ENCODE results near the gene MDM4.
"Not testable (repeated sequence)": the region's sequence is repeated elsewhere in the genome, so short reads cannot be mapped to it uniquely, and the experiment has no call there.

Gene MDM4

GRCh38 chr1:204502241-204502640, 14.0 kb upstream of the MDM4 start:
- peaks cover 31% of the 10 kb centered on the region for H3K4me1 Mint-ChIP-seq (ENCODE audit: low read depth)
- H3K4me3 Mint-ChIP-seq, result no peak overlapping the region
- no peaks in the 10 kb centered on the region for H3K27me3 Mint-ChIP-seq
- H3K9me3 Mint-ChIP-seq (ENCODE audit: low read depth), result no peaks in the 10 kb centered on the region
- no peaks in the 10 kb centered on the region for H3K36me3 Mint-ChIP-seq
- H3K27ac Mint-ChIP-seq, result no peak overlapping the region

DNA sequence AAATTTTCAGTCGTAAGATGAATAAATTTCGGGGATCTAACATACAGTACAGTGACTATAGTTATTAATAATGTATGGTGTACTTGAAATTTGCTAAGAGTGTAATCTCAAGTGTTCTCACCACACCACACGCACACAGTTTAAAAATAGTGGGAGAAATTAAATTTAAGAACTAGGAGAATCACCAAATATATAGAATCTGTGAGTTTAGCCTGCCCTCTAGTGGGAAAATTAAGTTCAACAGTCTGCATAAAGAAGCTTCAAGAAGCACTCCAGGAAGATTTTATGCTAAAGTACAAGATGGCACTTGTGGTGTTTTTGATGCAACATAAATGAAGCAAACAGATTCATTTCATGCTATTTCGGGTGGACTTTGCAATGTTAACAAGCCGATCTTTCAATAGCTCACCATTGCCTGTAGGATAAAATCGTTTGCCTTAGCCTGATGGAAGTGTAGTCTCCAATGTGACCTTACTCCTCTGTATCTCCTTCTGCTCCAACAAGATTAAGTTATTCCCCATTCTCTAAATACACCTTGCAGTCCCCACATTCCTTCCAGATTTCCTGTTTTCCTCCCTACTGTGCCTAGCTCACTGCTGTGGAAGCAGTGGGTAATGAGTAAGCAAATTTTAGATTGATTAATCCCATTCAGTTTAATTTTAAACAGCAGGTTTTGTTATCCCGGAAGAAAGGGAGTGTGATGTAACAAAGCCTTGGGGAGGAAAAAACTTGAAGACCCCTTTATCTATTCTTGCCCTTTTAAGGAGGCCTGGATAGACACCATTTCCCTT, 12.9 kb upstream of the MDM4 start:
- Mint-ChIP-seq H3K4me1 (ENCODE audit: low read depth) (peaks cover 38% of the 10 kb centered on the region), H3K36me3 (no peaks in the 10 kb centered on the region), H3K27me3 (no peaks in the 10 kb centered on the region), H3K4me3 (peak overlapping the region; percentile 15), H3K9me3 (ENCODE audit: low read depth) (no peaks in the 10 kb centered on the region), H3K27ac (peak overlapping the region; percentile 4)

DNA sequence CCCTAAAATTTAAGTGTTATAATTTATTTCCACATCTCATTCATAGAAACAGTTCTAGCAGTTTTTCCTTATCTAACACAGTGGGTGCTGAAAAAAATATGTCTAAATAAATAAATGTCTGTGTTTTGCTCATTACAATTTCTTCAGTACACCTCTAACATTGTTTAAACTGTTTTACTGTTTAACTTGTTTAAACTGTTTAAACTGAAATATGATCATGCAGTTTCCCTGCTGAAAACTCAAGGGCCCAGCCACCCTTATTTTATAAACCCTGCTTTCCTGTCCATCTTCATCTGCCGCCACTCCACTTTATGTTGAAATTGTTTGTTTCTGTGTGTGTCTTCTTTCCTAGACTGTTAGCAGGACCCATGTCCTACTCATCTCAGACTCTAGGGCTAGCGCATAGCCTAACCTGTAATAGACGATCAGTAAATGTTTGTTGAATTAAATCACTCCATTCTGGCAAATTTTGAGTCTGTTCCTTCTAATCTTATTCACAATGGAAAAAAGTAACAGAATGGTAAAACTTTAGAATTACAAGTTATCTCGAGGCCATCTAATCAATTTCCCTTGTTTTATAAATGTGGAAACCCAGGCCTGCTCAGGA, 12.2 kb upstream of the MDM4 start:
- Mint-ChIP-seq H3K9me3 (ENCODE audit: low read depth) (no peaks in the 10 kb centered on the region), H3K27me3 (no peaks in the 10 kb centered on the region), H3K27ac (no peak overlapping the region), H3K36me3 (no peaks in the 10 kb centered on the region), H3K4me3 (no peak overlapping the region), H3K4me1 (ENCODE audit: low read depth) (peaks cover 35% of the 10 kb centered on the region)

GRCh38 chr1:204505674-204506200, 10.5 kb upstream of the MDM4 start:
- H3K27ac Mint-ChIP-seq, result peak overlapping the region; percentile 96
- H3K4me3 Mint-ChIP-seq, result peak overlapping the region; percentile 89
- peaks cover 30% of the 10 kb centered on the region for H3K4me1 Mint-ChIP-seq (ENCODE audit: low read depth)
- no peaks in the 10 kb centered on the region for H3K36me3 Mint-ChIP-seq
- no peaks in the 10 kb centered on the region for H3K27me3 Mint-ChIP-seq
- no peaks in the 10 kb centered on the region for H3K9me3 Mint-ChIP-seq (ENCODE audit: low read depth)

DNA sequence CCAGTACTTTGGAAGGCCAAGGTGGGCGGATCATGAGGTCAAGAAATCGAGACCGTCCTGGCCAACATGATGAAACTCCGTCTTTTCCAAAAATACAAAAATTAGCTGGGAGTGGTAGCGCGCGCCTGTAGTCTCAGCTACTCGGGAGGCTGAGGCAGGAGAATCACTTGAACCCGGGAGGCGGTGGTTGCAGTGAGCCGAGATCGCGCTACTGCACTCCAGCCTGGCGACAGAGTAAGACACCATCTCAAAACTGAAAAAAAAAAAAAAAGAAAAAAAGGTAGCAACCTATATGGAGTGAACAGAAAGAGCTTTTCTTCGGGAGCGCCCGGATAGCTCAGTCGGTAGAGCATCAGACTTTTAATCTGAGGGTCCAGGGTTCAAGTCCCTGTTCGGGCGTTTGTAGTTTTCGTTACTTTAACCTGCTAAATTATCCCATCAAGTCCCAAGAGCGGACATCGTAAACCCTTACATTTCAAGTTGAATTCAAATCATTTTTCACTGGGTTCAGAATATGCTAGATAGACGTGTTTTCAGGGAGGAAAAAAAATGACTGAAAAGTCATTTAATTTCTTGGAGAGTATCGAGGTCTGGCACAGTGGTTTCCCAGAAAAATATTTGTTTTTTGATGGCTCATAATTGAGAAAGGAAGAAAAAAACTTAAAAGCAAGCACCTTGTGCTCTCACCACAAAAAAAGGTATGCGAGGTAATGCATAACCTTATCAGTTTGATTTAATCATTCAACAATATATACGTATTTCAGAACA, 9.8 kb upstream of the MDM4 start:
- no peaks in the 10 kb centered on the region for H3K9me3 Mint-ChIP-seq (ENCODE audit: low read depth)
- H3K36me3 Mint-ChIP-seq, result no peaks in the 10 kb centered on the region
- no peaks in the 10 kb centered on the region for H3K27me3 Mint-ChIP-seq
- H3K4me3 Mint-ChIP-seq, result peak overlapping the region; percentile 89
- H3K27ac Mint-ChIP-seq, result peak overlapping the region; percentile 96
- peaks cover 36% of the 10 kb centered on the region for H3K4me1 Mint-ChIP-seq (ENCODE audit: low read depth)

DNA sequence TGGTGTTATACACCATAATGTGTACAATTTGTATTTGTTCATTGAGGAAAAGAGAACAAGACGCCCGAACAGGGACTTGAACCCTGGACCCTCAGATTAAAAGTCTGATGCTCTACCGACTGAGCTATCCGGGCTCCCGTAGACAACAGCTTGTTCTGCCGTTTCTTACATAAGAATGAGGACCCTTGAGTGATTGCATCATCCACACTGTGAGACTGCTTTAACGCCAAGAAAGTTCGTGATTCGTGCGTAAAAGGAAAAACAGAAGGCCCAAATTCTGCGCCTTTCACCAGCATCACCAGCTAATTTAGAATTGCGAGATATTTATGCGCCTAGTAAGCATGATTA, 9.3 kb upstream of the MDM4 start:
- no peaks in the 10 kb centered on the region for H3K9me3 Mint-ChIP-seq (ENCODE audit: low read depth)
- peak overlapping the region; percentile 89 for H3K4me3 Mint-ChIP-seq
- peaks cover 38% of the 10 kb centered on the region for H3K4me1 Mint-ChIP-seq (ENCODE audit: low read depth)

DNA sequence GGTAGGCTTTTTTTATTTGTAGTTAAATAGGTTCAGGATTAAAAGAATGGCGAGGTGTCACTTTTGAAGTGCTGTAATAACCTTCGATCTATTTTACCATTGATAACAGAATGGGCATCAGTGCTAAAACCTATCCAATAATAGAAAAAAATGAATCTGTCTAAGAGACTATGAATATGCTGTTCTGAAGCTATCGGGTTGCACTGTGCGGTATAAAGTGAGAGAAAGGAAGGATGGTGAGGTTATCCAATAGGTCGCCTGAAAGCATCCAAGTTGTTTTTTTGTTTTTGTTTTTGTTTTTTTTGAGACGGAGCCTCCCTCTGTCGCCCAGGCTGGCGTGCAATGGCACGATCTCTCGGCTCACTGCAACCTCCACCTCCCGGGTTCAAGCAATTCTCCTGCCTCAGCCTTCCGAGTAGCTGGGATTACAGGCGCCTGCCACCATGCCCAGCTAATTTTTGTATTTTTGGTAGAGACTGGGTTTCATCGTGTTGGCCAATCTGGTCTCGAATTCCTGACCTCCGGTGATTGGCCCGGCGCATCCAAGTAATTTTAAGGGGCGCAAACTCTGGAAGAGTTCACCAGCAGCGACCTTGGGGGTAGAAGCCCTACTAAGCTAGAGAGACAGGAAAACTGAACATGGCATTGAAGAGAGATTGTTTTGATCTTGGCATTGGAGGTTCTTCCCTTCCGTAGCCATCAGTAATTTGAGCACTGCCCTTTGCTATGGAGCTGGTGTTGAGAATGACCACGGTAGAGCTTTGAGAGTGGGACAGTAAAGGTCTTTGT, 8.7 kb upstream of the MDM4 start:
- Mint-ChIP-seq H3K9me3 (ENCODE audit: low read depth) (no peaks in the 10 kb centered on the region), H3K4me3 (peak overlapping the region; percentile 89), H3K27me3 (no peaks in the 10 kb centered on the region), H3K4me1 (ENCODE audit: low read depth) (peaks cover 43% of the 10 kb centered on the region), H3K36me3 (no peaks in the 10 kb centered on the region), H3K27ac (peak overlapping the region; percentile 96)

More for the DNA sequence above, 9.3 kb upstream of the MDM4 start:
- H3K36me3 Mint-ChIP-seq, result no peaks in the 10 kb centered on the region
- H3K27ac Mint-ChIP-seq, result peak overlapping the region; percentile 96
- H3K27me3 Mint-ChIP-seq, result no peaks in the 10 kb centered on the region

DNA sequence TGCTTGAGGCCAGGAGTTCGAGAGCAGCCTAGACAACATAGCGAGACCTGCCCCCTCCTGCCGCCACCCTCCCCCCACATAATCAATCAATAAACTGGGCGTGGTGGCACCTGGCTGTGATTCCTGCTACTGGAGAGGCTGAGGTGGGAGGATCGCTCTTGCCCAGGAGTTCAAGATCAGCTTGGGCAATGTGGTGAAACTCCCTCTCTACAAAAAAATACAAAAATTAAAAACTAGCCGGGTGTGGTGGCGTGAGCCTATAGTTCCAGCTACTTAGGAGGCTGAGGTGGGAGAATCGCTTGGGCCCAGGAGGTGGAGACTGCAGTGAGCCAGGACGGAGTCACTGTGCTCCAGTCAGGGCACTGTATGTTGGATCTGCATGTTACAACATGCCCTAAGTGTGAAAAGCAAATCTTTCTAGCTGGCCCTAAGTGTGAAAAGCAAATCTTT, 7.0 kb upstream of the MDM4 start:
- no peak overlapping the region for H3K4me3 Mint-ChIP-seq
- H3K27ac Mint-ChIP-seq, result no peak overlapping the region
- H3K9me3 Mint-ChIP-seq (ENCODE audit: low read depth), result no peaks in the 10 kb centered on the region
- H3K4me1 Mint-ChIP-seq (ENCODE audit: low read depth), result peaks cover 47% of the 10 kb centered on the region
- H3K36me3 Mint-ChIP-seq, result no peaks in the 10 kb centered on the region
- H3K27me3 Mint-ChIP-seq, result no peaks in the 10 kb centered on the region

DNA sequence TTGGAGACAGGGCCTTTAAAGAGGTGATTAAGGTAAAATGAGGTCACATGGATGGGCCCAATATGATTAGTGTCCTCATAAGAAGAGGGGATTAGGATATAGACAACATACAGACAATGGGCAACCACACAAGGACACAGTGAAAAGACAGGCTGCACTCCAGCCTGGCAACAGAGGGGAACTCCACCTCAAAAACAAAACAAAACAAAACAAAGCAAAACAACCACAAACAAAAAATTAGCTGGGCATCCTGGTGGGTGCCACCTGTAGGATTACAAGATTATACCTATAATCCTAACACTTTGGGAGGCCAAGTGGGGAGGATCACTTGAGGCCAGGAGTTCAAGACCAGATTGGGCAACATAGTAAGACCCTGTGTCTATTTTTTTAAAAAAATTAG, 4.8 kb upstream of the MDM4 start:
- H3K9me3 Mint-ChIP-seq (ENCODE audit: low read depth), result no peaks in the 10 kb centered on the region
- no peak overlapping the region for H3K4me3 Mint-ChIP-seq
- H3K36me3 Mint-ChIP-seq, result no peaks in the 10 kb centered on the region
- H3K27ac Mint-ChIP-seq, result no peak overlapping the region
- no peaks in the 10 kb centered on the region for H3K27me3 Mint-ChIP-seq
- peaks cover 44% of the 10 kb centered on the region for H3K4me1 Mint-ChIP-seq (ENCODE audit: low read depth)

DNA sequence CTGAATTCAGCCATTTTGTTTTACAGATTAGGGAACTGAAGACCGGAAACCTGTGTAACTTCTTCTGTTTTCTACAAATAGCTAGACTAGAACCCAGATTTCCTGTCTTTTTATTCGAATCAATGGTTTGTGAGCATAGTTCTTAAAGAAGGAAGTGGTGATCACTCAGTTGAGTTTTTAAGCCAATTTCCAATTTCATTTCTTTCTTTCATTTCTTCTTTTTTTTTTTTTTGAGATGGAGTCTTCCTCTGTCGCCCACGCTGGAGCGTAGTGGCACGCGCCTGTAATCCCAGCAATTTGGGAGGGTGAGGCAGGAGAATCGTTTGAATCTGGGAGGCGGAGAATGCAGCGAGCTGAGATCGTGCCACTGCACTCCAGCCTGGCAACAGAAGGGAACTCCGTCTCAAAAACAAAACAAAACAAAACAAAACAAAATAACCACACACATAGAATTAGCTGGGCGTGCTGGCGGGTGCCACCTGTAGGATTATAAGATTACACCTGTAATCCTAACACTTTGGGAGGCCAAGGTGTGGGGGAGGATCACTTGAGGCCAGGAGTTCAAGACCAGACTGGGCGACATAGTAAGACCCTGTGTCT, 3.0 kb upstream of the MDM4 start:
- H3K4me1 Mint-ChIP-seq (ENCODE audit: low read depth), result peaks cover 34% of the 10 kb centered on the region
- H3K9me3 Mint-ChIP-seq (ENCODE audit: low read depth), result no peaks in the 10 kb centered on the region
- peaks cover 2% of the 10 kb centered on the region for H3K36me3 Mint-ChIP-seq
- peak overlapping the region; percentile 87 for H3K4me3 Mint-ChIP-seq
- peak overlapping the region; percentile 96 for H3K27ac Mint-ChIP-seq
- no peaks in the 10 kb centered on the region for H3K27me3 Mint-ChIP-seq

DNA sequence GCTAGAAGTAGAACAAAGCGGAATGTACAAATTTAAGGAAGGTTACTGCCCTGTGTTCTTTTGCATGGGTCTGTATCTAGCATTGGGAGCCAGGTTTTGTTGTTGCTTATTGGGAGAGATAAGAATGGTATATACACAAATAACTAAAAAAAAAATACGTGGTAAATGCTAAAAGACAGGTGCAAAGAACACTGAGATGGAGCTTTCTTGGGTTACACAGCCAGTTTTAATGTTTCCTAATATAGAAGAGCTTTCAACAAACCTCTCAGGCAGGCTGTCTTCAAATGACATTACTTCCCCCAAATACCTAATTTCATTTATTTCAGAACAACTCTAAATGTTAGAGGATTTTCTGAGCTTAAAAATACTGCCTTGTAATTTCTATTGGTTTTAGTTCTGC, 1.4 kb upstream of the MDM4 start:
- no peaks in the 10 kb centered on the region for H3K27me3 Mint-ChIP-seq
- peak overlapping the region; percentile 27 for H3K4me3 Mint-ChIP-seq
- no peaks in the 10 kb centered on the region for H3K9me3 Mint-ChIP-seq (ENCODE audit: low read depth)
- peaks cover 50% of the 10 kb centered on the region for H3K4me1 Mint-ChIP-seq (ENCODE audit: low read depth)
- H3K36me3 Mint-ChIP-seq, result peaks cover 6% of the 10 kb centered on the region
- peak overlapping the region; percentile 72 for H3K27ac Mint-ChIP-seq

GRCh38 chr1:204517382-204517781, 1.2 kb downstream of the MDM4 start:
- not testable (repeated sequence) for H3K27me3 Mint-ChIP-seq; H3K36me3 Mint-ChIP-seq; H3K27ac Mint-ChIP-seq; H3K4me3 Mint-ChIP-seq; H3K9me3 Mint-ChIP-seq (ENCODE audit: low read depth)
- H3K4me1 Mint-ChIP-seq (ENCODE audit: low read depth), result peaks cover 59% of the 10 kb centered on the region

DNA sequence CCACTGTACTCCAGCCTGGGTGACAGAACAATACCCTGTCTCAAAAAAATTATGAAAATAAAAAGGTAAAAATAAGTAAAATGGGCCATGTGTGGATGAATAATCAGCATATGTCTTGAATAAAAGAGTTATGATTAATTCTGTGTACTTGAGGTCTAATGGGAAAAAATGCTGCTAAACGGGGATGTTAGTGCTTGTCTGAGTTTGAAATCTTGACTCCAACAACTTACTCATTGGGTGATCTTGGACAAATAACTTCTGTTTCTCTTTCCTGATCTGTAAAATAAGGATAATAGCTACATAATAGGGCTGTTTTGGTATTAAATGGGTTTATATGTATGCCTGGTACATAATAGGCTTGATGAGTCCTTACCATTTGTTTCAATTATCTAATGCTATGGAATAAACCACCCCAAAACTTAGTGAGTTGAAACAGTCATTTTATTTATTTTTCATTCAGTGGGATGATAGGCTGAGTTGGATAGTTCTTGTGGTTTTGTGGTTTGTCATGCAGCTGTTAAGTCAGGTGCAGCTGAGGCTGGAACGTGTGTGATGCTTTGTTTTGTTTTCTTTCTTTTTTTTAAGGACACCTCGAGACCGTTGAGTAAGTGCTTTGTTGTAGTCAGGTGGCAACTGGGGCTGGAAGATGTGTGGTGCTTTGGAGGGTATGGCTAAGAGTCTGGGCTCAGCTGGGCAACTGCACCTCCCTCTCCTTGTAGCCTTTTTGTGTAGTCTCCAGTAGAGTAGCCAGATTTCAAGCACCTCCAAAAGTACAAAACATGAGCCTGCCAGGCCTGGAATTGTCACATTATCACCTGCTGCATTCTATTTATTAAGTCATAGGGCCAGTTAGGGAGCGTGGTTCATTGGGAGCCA, 4.9 kb downstream of the MDM4 start:
- peaks cover 23% of the 10 kb centered on the region for H3K36me3 Mint-ChIP-seq
- peak overlapping the region; percentile 74 for H3K27ac Mint-ChIP-seq
- H3K9me3 Mint-ChIP-seq (ENCODE audit: low read depth), result peaks cover 5% of the 10 kb centered on the region
- H3K27me3 Mint-ChIP-seq, result no peaks in the 10 kb centered on the region
- H3K4me3 Mint-ChIP-seq, result peak overlapping the region; percentile 65
- H3K4me1 Mint-ChIP-seq (ENCODE audit: low read depth), result peaks cover 70% of the 10 kb centered on the region
